C4-2B (cell line): Measurements from ENCODE around the gene UFC1.

ENCODE experiments used
- CTCF ChIP-seq: fragments of 450-650 bp; conservative IDR thresholded peaks from 2 replicates; pipeline ENCODE4 v1.5.1; 2017; ENCODE audit warnings: mild to moderate bottlenecking
- ZFX ChIP-seq: fragments of 450-650 bp; IDR thresholded peaks from 2 replicates; pipeline ENCODE4 v1.6.1; 2017

GRCh38 chr1:161185282-161185682, 31.5 kb downstream of the UFC1 start:
- no peak for TF ChIP-seq CTCF
- TF ChIP-seq ZFX, result no peak
